HepG2 (cell line): ENCODE measurements around the gene ZNF248. TPM values are rescaled to one million over a fixed set of nuclear protein-coding genes. Genes with fewer than 3 reads are reported as not detected.

Experiments
- CEBPB ChIP-seq: IDR thresholded peaks from 2 replicates; pipeline ENCODE4 v1.6.1; 2011; ENCODE audit warnings: low read depth, low read length, improper control_type of control experiment, borderline replicate concordance
- CEBPG ChIP-seq: IDR thresholded peaks from 2 replicates; pipeline ENCODE4 v1.6.1; 2016
- DMAP1 ChIP-seq: IDR thresholded peaks from 2 replicates; pipeline ENCODE4 v1.6.1; 2016
- ELF4 ChIP-seq: sonication (generic); formaldehyde crosslinking; IDR thresholded peaks from 2 replicates; pipeline ENCODE4 v1.5.0; 2020; ENCODE audit warnings: missing genetic modification reagents, mild to moderate bottlenecking, moderate library complexity, borderline replicate concordance
- FOXJ3 ChIP-seq: sonication (generic); formaldehyde crosslinking; IDR thresholded peaks from 2 replicates; pipeline ENCODE4 v1.4.0; 2020; ENCODE audit warnings: missing genetic modification reagents, mild to moderate bottlenecking, borderline replicate concordance
- HNRNPK ChIP-seq: fragments of 200-400 bp; formaldehyde crosslinking; IDR thresholded peaks from 2 replicates; pipeline ENCODE4 v1.6.1; 2018; ENCODE audit warnings: low read length, low read depth, moderate library complexity, mild to moderate bottlenecking; ENCODE audit not compliant: poor library complexity, severe bottlenecking
- KDM4B ChIP-seq: sonication (generic); formaldehyde crosslinking; IDR thresholded peaks from 2 replicates; pipeline ENCODE4 v1.4.0; 2020; ENCODE audit warnings: missing genetic modification reagents
- PHF8 ChIP-seq: sonication (generic); formaldehyde crosslinking; IDR thresholded peaks from 2 replicates; pipeline ENCODE4 v1.5.0; 2020; ENCODE audit warnings: missing genetic modification reagents
- PRPF4 ChIP-seq: fragments of 200-400 bp; formaldehyde crosslinking; IDR thresholded peaks from 2 replicates; pipeline ENCODE4 v1.6.1; 2016; ENCODE audit warnings: low read length, low read depth; ENCODE audit not compliant: poor library complexity, severe bottlenecking
- SAP130 ChIP-seq: IDR thresholded peaks from 2 replicates; pipeline ENCODE4 v1.6.1; 2016; ENCODE audit warnings: low read depth
- ZFY ChIP-seq: sonication (generic); formaldehyde crosslinking; IDR thresholded peaks from 2 replicates; pipeline ENCODE4 v1.4.0; 2020; ENCODE audit warnings: missing genetic modification reagents
- ZNF562 ChIP-seq: sonication (generic); formaldehyde crosslinking; IDR thresholded peaks from 2 replicates; pipeline ENCODE4 v1.8.0; 2022; ENCODE audit warnings: missing genetic modification reagents, borderline replicate concordance
- ZSCAN12 ChIP-seq: sonication (generic); formaldehyde crosslinking; IDR thresholded peaks from 2 replicates; pipeline ENCODE4 v1.9.0; 2021; ENCODE audit warnings: mild to moderate bottlenecking, missing genetic modification reagents
- polyA plus RNA-seq, 8 experiments: library from polyadenylated mRNA; depleted of rRNA in 3 of 8; stranded (reverse) in 7 of 8; unstranded in 1 of 8; fragments of >200 nt; fragmentation: Illumina TruSeq in 4 of 8; extraction: Trizol in 4 of 8; gene quantifications; 2 replicates each; pipeline versions ENCODE4 v1.2.1 to v1.2.3, GENCODE V29; 2011 to 2016; ENCODE audit warnings: low read depth in 4 of 8, missing spikeins in 1 of 8, mixed read lengths in 1 of 8; ENCODE audit not compliant: insufficient read depth in 1 of 8
- total RNA-seq, 5 experiments: library from RNA; depleted of rRNA; stranded (reverse); fragments of >200 nt; fragmentation: Illumina TruSeq; extraction: Trizol; gene quantifications; 2 replicates each; pipeline ENCODE4 v1.2.3, GENCODE V29; 2016; ENCODE audit warnings: low read depth in 1 of 5
- TF ChIP-seq, protein P1 (sequence below): sonication (generic); formaldehyde crosslinking; IDR thresholded peaks from 2 replicates; pipeline ENCODE4 v1.5.1; 2020; ENCODE audit warnings: mild to moderate bottlenecking, missing genetic modification reagents, moderate library complexity
- TF ChIP-seq, protein P2 (sequence below): sonication (generic); formaldehyde crosslinking; IDR thresholded peaks from 2 replicates; pipeline ENCODE4 v1.9.0; 2021; ENCODE audit warnings: missing genetic modification reagents, borderline replicate concordance

The ZNF248 gene
- total and polyA plus RNA-seq, 2 of the 13 experiments (the other 11 are each of a cell fraction or from before 2014, with no cell fraction given), result 12.8 to 13.3 TPM

DNA sequence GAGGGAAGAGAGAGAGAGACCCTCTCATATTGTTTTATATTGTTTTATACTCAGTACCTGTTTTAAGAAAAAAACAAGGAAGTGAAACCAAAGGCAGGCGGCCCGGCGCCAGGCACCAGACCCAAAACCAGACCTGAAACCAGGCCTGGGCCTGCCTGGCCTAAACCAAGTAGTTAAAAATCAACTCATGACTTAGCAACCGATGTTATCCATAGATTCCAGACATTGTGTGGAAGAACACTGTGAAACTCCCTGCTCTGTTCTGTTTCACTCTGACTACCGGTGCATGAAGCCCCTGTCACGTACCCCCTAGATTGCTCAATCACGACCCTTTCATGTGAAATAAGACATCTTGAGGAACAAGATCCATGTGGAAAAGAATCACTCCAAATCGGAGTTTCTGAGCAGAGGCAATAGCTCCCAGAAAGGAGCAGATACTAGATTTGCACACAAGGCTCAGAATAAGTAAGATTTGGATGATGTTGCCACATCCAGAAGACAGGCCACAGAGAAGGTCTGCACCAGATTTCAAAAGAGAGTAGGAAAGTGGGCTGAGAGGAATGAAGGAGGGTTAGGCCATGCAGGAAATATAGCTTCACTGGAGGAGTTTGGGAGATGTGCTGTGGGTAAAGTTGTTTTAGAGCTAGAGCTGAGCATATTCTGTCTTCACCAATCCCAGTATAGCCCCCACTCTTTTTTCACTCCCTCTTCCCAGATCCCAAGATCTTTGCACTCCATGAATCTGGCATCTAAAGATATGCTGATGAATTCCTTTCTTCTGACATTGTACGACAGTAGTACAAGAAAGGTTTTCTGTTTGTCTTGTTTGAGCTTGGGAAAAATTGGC, 8.8 kb upstream of the ZNF248 start (continued):
- TF ChIP-seq DMAP1 (CRISPR knock-in tag), result 0 out of 2 replicates have a peak, but pooled peaks have one; percentile 40
- TF ChIP-seq CEBPG (CRISPR knock-in tag), result peak; percentile 42; the same call in 1 of the 2 replicates
- TF ChIP-seq FOXJ3 (CRISPR knock-in tag), result no peak
- TF ChIP-seq, protein P1, sequence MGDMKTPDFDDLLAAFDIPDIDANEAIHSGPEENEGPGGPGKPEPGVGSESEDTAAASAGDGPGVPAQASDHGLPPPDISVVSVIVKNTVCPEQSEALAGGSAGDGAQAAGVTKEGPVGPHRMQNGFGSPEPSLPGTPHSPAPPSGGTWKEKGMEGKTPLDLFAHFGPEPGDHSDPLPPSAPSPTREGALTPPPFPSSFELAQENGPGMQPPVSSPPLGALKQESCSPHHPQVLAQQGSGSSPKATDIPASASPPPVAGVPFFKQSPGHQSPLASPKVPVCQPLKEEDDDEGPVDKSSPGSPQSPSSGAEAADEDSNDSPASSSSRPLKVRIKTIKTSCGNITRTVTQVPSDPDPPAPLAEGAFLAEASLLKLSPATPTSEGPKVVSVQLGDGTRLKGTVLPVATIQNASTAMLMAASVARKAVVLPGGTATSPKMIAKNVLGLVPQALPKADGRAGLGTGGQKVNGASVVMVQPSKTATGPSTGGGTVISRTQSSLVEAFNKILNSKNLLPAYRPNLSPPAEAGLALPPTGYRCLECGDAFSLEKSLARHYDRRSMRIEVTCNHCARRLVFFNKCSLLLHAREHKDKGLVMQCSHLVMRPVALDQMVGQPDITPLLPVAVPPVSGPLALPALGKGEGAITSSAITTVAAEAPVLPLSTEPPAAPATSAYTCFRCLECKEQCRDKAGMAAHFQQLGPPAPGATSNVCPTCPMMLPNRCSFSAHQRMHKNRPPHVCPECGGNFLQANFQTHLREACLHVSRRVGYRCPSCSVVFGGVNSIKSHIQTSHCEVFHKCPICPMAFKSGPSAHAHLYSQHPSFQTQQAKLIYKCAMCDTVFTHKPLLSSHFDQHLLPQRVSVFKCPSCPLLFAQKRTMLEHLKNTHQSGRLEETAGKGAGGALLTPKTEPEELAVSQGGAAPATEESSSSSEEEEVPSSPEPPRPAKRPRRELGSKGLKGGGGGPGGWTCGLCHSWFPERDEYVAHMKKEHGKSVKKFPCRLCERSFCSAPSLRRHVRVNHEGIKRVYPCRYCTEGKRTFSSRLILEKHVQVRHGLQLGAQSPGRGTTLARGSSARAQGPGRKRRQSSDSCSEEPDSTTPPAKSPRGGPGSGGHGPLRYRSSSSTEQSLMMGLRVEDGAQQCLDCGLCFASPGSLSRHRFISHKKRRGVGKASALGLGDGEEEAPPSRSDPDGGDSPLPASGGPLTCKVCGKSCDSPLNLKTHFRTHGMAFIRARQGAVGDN (CRISPR knock-in tag), result peak; percentile 28; the same call in 1 of the 2 replicates
- TF ChIP-seq PRPF4, result no peak
- no peak for TF ChIP-seq ELF4 (CRISPR knock-in tag)
- TF ChIP-seq PHF8 (CRISPR knock-in tag), result peak; percentile 58
- 0 out of 2 replicates have a peak, but pooled peaks have one; percentile 15 for TF ChIP-seq SAP130 (CRISPR knock-in tag)
- TF ChIP-seq, protein P2, sequence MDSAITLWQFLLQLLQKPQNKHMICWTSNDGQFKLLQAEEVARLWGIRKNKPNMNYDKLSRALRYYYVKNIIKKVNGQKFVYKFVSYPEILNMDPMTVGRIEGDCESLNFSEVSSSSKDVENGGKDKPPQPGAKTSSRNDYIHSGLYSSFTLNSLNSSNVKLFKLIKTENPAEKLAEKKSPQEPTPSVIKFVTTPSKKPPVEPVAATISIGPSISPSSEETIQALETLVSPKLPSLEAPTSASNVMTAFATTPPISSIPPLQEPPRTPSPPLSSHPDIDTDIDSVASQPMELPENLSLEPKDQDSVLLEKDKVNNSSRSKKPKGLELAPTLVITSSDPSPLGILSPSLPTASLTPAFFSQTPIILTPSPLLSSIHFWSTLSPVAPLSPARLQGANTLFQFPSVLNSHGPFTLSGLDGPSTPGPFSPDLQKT (CRISPR knock-in tag), result no peak
- no peak for TF ChIP-seq HNRNPK
- TF ChIP-seq CEBPB, result peak; percentile 16; the same call in 1 of the 2 replicates
- no peak for TF ChIP-seq KDM4B (CRISPR knock-in tag)
- TF ChIP-seq ZNF562, result no peak
- peak; percentile 69 for TF ChIP-seq ZFY
- TF ChIP-seq ZSCAN12, result no peak
- TF ChIP-seq, all 625 proteins: peak for 9
